ENCODE measurements around the gene PIK3R1.
A peak's percentile ranks its signal among the peaks of the same experiment; 100 is the strongest.

PIK3R1 gene

DNA sequence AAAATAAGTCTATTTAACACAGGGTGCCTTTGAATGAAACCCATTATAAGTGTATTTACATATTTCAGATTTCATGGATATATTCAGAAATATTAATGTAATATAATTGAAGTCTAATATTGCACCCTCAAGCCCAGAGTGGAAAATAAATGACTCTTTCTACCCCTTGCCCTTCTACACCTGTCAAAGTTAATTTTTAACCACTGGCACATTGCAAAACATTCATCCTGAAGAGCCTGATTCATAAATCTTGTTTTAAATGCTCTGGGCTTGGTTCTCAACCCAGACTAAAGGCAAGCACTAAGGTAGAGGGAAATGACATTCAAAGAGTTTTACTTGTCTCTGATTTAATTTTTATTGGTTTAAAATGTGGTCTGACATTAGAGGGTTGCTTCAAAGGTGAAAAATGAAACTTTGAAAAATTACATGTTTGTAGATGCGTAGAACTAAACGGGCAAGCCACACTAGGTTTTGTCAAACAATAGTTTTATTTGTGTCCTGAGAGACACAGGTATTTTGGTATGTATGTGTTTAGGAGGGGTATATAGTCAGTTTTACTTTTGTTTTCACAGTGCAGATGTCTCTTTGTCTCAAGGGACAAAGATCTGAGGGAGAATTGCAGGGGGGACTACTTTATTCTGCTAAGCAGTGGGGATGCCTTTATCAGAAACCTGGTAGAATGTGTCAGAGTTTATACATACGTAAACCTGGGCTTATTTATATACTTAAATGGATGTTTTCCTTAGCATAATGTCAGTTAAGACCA is 69.7 kb downstream of the PIK3R1 start:
- TF ChIP-seq, protein P1, sequence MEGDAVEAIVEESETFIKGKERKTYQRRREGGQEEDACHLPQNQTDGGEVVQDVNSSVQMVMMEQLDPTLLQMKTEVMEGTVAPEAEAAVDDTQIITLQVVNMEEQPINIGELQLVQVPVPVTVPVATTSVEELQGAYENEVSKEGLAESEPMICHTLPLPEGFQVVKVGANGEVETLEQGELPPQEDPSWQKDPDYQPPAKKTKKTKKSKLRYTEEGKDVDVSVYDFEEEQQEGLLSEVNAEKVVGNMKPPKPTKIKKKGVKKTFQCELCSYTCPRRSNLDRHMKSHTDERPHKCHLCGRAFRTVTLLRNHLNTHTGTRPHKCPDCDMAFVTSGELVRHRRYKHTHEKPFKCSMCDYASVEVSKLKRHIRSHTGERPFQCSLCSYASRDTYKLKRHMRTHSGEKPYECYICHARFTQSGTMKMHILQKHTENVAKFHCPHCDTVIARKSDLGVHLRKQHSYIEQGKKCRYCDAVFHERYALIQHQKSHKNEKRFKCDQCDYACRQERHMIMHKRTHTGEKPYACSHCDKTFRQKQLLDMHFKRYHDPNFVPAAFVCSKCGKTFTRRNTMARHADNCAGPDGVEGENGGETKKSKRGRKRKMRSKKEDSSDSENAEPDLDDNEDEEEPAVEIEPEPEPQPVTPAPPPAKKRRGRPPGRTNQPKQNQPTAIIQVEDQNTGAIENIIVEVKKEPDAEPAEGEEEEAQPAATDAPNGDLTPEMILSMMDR (IDR thresholded peaks at IDR 0.05) = no peak
- H3K9me3 ChIP-seq = no peaks in the 10 kb centered on the region
- H3K36me3 ChIP-seq = peaks cover 51% of the 10 kb centered on the region
- peaks cover 14 to 27% of the 10 kb centered on the region in 2 experiments for H3K4me1 ChIP-seq (ENCODE audit: control insufficient read depth in 1 of 2, insufficient read depth in 1 of 2, low read depth in 1 of 2, low read length in 1 of 2)
- no peak overlapping the region for H3K4me3 ChIP-seq (ENCODE audit: low read depth in 1 of 2, low read length in 1 of 2)
- H3K27me3 ChIP-seq = no peaks in the 10 kb centered on the region
- H3K27ac ChIP-seq = peak overlapping the region; percentile 55

DNA sequence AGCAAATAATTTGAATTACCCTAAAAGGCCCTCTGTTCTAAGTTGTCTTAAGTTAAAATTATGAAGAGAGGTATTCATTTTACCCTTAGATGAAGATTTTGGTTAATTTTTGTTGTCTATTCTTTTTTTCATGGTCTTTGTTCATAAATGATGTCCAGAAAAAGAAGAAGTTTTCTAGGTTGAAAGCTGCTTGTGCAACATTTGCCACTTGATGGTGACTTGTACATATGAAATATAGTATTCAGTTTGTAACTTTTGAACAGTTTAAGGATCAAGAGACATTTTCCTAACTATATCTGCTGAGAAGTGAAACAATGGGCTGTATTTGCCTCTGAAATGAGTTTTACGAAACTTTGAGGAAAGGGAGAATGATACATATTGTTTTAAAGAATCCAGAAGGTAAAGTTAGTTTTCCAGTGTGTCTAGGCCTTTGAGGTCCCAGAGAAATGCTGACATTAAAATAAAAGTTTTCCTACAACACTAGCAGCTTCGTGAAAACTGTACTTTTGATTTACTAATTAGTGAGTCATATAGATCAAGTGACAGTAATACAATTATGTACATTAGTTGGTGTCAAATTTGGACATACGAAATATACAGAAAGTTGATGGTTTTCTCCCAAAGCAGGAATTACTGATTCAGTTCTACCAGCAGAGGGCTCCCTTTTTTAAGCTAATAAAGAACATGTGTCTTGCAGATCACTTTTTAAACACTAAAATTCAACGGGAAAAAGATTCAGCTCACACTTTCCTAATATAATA is 70.5 kb downstream of the PIK3R1 start:
- H3K36me3 ChIP-seq = peaks cover 46% of the 10 kb centered on the region
- H3K27ac ChIP-seq = peak overlapping the region; percentile 55
- peaks cover 14 to 27% of the 10 kb centered on the region in 2 experiments for H3K4me1 ChIP-seq (ENCODE audit: control insufficient read depth in 1 of 2, insufficient read depth in 1 of 2, low read depth in 1 of 2, low read length in 1 of 2)
- H3K27me3 ChIP-seq = no peaks in the 10 kb centered on the region
- no peaks in the 10 kb centered on the region for H3K9me3 ChIP-seq
- no peak overlapping the region for H3K4me3 ChIP-seq (ENCODE audit: low read depth in 1 of 2, low read length in 1 of 2)
- TF ChIP-seq, protein P1 (IDR thresholded peaks at IDR 0.05) = no peak

DNA sequence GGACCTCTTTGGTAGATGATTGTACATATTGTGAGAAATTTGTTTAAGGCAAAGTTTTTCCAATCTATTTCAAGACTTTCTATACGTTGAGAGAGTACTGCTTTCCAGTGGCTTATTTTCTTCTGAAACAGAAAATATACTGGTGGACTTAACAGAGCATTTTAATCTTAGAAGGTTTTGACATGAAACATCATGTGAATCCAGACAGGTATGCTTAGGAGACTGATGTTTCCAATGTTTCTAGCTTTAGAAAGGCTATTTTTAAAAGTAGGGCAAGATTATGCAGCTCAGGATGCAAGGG is 71.0 kb downstream of the PIK3R1 start:
- no peak overlapping the region for H3K27ac ChIP-seq
- H3K4me3 ChIP-seq (ENCODE audit: low read depth in 1 of 2, low read length in 1 of 2) = no peak overlapping the region
- TF ChIP-seq, protein P1 (IDR thresholded peaks at IDR 0.05) = no peak
- peaks cover 14 to 27% of the 10 kb centered on the region in 2 experiments for H3K4me1 ChIP-seq (ENCODE audit: control insufficient read depth in 1 of 2, insufficient read depth in 1 of 2, low read depth in 1 of 2, low read length in 1 of 2)
- H3K27me3 ChIP-seq = no peaks in the 10 kb centered on the region
- no peaks in the 10 kb centered on the region for H3K9me3 ChIP-seq
- H3K36me3 ChIP-seq = peaks cover 41% of the 10 kb centered on the region

DNA sequence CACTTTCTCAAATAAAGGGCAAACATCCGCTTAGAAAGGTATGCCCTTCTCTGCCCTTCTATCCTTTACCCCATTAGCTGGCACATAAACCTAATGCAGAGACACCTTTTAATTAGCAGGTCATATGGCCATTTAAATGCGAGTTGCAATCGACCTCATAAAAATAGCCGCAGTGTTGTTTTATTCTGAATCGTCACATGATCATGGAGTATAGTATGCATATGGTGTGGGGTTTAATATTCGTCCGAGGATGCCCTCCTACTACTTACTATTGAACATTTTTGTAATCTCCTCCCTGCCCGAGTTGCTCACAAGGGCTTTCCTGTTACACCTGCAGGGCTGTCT is 72.0 kb downstream of the PIK3R1 start:
- no peaks in the 10 kb centered on the region for H3K9me3 ChIP-seq
- TF ChIP-seq, protein P1 (IDR thresholded peaks at IDR 0.05) = no peak
- H3K4me1 ChIP-seq (ENCODE audit: control insufficient read depth in 1 of 2, insufficient read depth in 1 of 2, low read depth in 1 of 2, low read length in 1 of 2) = peaks cover 14 to 27% of the 10 kb centered on the region in 2 experiments
- H3K4me3 ChIP-seq (ENCODE audit: low read depth in 1 of 2, low read length in 1 of 2) = no peak overlapping the region
- no peaks in the 10 kb centered on the region for H3K27me3 ChIP-seq
- peaks cover 36% of the 10 kb centered on the region for H3K36me3 ChIP-seq
- peak overlapping the region; percentile 31 for H3K27ac ChIP-seq

DNA sequence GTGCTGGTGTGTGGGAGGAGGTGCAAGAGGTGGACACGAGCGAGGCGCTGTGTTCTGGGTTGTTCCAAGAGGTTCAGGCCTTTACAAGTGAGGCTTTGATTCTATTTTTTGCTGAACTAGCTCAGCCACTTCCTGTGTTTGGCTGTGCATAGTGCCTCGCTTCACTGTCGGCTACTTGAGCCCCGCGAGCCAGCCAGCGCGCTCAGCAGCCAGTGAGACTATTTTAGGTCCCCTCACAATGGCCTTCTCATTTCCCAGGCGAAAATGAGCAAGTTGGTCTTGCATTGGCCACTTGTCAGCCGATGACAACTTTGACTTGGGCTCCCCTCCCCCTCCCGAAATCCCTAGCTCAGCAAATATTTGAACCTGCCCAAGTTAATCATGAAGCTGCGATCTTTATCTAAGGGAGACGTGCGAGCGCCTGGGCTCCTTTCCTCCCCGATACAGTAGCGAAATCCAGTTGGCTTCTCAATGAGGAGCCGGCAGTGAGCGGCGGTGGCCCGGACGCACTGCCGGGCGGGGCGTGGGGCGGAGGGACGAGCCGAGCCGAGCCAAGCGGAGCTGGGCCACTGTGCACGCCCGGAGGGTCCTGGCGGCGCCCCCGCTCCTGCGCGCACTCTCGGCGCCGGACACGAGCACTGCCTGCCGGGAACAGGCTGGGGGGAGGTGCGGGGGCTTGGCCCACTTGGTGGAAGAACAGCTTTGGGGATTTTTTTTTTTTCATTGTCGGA is 72.6 kb downstream of the PIK3R1 start:
- TF ChIP-seq, protein P1 (IDR thresholded peaks at IDR 0.05) = no peak
- no peaks in the 10 kb centered on the region for H3K27me3 ChIP-seq
- H3K36me3 ChIP-seq = peaks cover 36% of the 10 kb centered on the region
- H3K27ac ChIP-seq = peak overlapping the region; percentile 31
- H3K4me1 ChIP-seq (ENCODE audit: control insufficient read depth in 1 of 2, insufficient read depth in 1 of 2, low read depth in 1 of 2, low read length in 1 of 2) = peaks cover 14 to 27% of the 10 kb centered on the region in 2 experiments
- H3K4me3 ChIP-seq (ENCODE audit: low read depth in 1 of 2, low read length in 1 of 2) = peak overlapping the region; percentile 37 to 54
- H3K9me3 ChIP-seq = no peaks in the 10 kb centered on the region

Measured in neutrophil (primary cell).